Activated CD8-positive, alpha-beta memory T cell treated with anti-CD3 and anti-CD28 coated beads, Interleukin-2, amount 50 U/mL, for 4 hours (primary cell): ENCODE results near the gene PNPLA6.
"Not testable (repeated sequence)": the region's sequence is repeated elsewhere in the genome, so short reads cannot be mapped to it uniquely, and the experiment has no call there.

Experiments
- DNase-seq: peaks from one replicate; pipeline ENCODE4 v3.0.0-alpha.2; 2020

PNPLA6 gene

GRCh38 chr19:7556696-7557315 lies 21.3 kb downstream of the PNPLA6 start:
- DNase-seq, result no peak

GRCh38 chr19:7558667-7559066 lies 23.1 kb downstream of the PNPLA6 start:
- no peak for DNase-seq

GRCh38 chr19:7559102-7559501 lies 23.6 kb downstream of the PNPLA6 start:
- DNase-seq, result no peak

GRCh38 chr19:7560255-7560654 lies 24.7 kb downstream of the PNPLA6 start:
- DNase-seq, result no peak

GRCh38 chr19:7561325-7561724 lies 25.8 kb downstream of the PNPLA6 start:
- no peak for DNase-seq

GRCh38 chr19:7562646-7563393 lies 27.3 kb downstream of the PNPLA6 start:
- DNase-seq, result no peak

GRCh38 chr19:7564866-7565265 lies 29.3 kb downstream of the PNPLA6 start:
- no peak for DNase-seq

GRCh38 chr19:7565332-7565731 lies 29.8 kb downstream of the PNPLA6 start:
- DNase-seq, result no peak

- DNase-seq, result no peak
Observed at GRCh38 chr19:7570761-7571160, 35.2 kb downstream of the PNPLA6 start.

- DNase-seq, result no peak
Observed at GRCh38 chr19:7575434-7576040, 40.0 kb downstream of the PNPLA6 start.

GRCh38 chr19:7577422-7577821 lies 41.9 kb downstream of the PNPLA6 start:
- DNase-seq, result not testable (repeated sequence)

- DNase-seq, result no peak
Observed at GRCh38 chr19:7578127-7578526, 42.6 kb downstream of the PNPLA6 start.

GRCh38 chr19:7579182-7579581 lies 43.7 kb downstream of the PNPLA6 start:
- no peak for DNase-seq

GRCh38 chr19:7582446-7582845 lies 46.9 kb downstream of the PNPLA6 start:
- DNase-seq, result no peak

GRCh38 chr19:7589822-7590221 lies 54.3 kb downstream of the PNPLA6 start:
- no peak for DNase-seq

GRCh38 chr19:7590256-7590655 lies 54.7 kb downstream of the PNPLA6 start:
- no peak for DNase-seq

GRCh38 chr19:7595466-7596133 lies 60.1 kb downstream of the PNPLA6 start, which contains the start of gene CAMSAP3:
TSS of gene CAMSAP3 (plus strand) at chr19:7595863. CDS start at chr19:7596003, 140 bp downstream.
- peak; percentile 51 for DNase-seq

GRCh38 chr19:7596211-7596937 lies 60.9 kb downstream of the PNPLA6 start:
- DNase-seq, result no peak

GRCh38 chr19:7597689-7598088 lies 62.2 kb downstream of the PNPLA6 start:
- DNase-seq, result no peak

GRCh38 chr19:7598180-7598579 lies 62.7 kb downstream of the PNPLA6 start:
- no peak for DNase-seq

- DNase-seq, result no peak
Observed at GRCh38 chr19:7600721-7601120, 65.2 kb downstream of the PNPLA6 start.

- DNase-seq, result no peak
Observed at GRCh38 chr19:7602240-7602934, 66.9 kb downstream of the PNPLA6 start.
